ENCODE data around the gene RAET1E. TPM values are rescaled to one million over a fixed set of nuclear protein-coding genes. Genes with fewer than 3 reads are reported as not detected.

Gene RAET1E
- total and polyA plus RNA-seq, 2 experiments from 2014 or later, result not detected

DNA sequence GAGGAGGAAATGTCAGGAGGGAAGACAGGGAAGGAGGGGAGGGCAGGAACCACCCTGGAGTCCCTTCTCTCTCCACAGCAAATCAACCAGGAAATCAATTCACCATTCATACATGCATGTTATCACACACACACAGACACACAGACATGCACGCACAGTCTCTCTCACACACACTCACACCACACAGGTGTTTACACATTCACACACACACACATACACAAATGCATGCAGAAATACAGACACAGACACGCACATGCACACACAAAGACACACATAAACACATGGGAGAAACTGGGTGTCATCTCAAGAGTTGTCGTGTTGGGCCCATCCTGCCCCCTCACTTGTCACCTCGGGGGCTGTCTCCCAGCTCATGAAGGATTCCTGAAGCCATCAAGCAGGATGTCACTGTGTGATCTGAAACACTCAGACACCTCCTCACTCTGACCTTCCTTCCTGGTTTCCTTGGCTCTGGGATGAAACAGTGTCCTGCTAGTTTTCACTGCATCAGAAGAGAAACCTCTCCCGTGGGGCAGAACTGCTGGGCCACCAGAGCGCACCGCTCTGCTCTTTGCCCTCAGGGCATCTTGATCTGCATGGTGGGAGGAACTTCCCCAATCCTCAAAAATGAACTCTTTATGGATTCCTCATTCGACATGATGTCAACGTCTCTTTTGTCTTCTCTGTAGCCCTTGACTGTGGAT is 15.8 kb upstream of the RAET1E start:
- Histone ChIP-seq H3K4me2 (no peak overlapping the region), H3K36me3 (ENCODE audit: insufficient read depth) (no peaks in the 10 kb centered on the region), H2AFZ (no peak overlapping the region), H3K4me1 (ENCODE audit: insufficient read depth) (no peaks in the 10 kb centered on the region), H3K79me2 (replicated peaks; ENCODE audit: insufficient read depth) (no peaks in the 10 kb centered on the region), H4K20me1 (replicated peaks; ENCODE audit: insufficient read depth) (no peaks in the 10 kb centered on the region), H3K27ac (ENCODE audit: low read depth) (no peak overlapping the region), H3K4me3 (no peak overlapping the region), H3F3A (replicated peaks; ENCODE audit: low read depth) (no peaks in the 10 kb centered on the region), H3K27me3 (ENCODE audit: insufficient read depth) (peaks cover under 1% of the 10 kb centered on the region; the same call in 1 of the 2 replicates), H3K9me2 (ENCODE audit: insufficient read depth) (no peaks in the 10 kb centered on the region)
- Mint-ChIP-seq H3K27me3 (ENCODE audit: insufficient read depth, low read depth, poor library complexity) (peaks cover 12% of the 10 kb centered on the region), H3K4me1 (no peaks in the 10 kb centered on the region), H3K9me3 (peaks cover 27% of the 10 kb centered on the region), H3K27ac (no peak overlapping the region), H3K36me3 (ENCODE audit: low read depth) (peaks cover 6% of the 10 kb centered on the region; the same call in 1 of the 3 replicates), H3K4me3 (no peak overlapping the region)
- no peak for ATAC-seq
- TF ChIP-seq, protein P1, sequence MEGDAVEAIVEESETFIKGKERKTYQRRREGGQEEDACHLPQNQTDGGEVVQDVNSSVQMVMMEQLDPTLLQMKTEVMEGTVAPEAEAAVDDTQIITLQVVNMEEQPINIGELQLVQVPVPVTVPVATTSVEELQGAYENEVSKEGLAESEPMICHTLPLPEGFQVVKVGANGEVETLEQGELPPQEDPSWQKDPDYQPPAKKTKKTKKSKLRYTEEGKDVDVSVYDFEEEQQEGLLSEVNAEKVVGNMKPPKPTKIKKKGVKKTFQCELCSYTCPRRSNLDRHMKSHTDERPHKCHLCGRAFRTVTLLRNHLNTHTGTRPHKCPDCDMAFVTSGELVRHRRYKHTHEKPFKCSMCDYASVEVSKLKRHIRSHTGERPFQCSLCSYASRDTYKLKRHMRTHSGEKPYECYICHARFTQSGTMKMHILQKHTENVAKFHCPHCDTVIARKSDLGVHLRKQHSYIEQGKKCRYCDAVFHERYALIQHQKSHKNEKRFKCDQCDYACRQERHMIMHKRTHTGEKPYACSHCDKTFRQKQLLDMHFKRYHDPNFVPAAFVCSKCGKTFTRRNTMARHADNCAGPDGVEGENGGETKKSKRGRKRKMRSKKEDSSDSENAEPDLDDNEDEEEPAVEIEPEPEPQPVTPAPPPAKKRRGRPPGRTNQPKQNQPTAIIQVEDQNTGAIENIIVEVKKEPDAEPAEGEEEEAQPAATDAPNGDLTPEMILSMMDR (conservative IDR thresholded peaks at IDR 0.05; ENCODE audit: low read depth in 2 of 2), result no peak
- TF ChIP-seq NANOG (IDR thresholded peaks at IDR 0.05; ENCODE audit: borderline replicate concordance) (no peak), JUNB (IDR thresholded peaks at IDR 0.05; ENCODE audit: unreplicated experiment) (no peak), ZNF331 (CRISPR knock-in tag; IDR thresholded peaks at IDR 0.05; ENCODE audit: low read depth) (no peak), EZH2 (IDR thresholded peaks at IDR 0.05; ENCODE audit: low read depth, unreplicated experiment) (no peak), EZH2phosphoT487 (IDR thresholded peaks at IDR 0.05; ENCODE audit: unreplicated experiment) (no peak), POLR2AphosphoS5 (IDR thresholded peaks at IDR 0.05; ENCODE audit: low read depth) (no peak), STAT1 (IDR thresholded peaks at IDR 0.05; ENCODE audit: unreplicated experiment) (no peak), ZNF114 (CRISPR knock-in tag; IDR thresholded peaks at IDR 0.05) (no peak), CREB1 (CRISPR knock-in tag; IDR thresholded peaks at IDR 0.05; ENCODE audit: low read depth) (no peak)
- TF ChIP-seq, protein P2, sequence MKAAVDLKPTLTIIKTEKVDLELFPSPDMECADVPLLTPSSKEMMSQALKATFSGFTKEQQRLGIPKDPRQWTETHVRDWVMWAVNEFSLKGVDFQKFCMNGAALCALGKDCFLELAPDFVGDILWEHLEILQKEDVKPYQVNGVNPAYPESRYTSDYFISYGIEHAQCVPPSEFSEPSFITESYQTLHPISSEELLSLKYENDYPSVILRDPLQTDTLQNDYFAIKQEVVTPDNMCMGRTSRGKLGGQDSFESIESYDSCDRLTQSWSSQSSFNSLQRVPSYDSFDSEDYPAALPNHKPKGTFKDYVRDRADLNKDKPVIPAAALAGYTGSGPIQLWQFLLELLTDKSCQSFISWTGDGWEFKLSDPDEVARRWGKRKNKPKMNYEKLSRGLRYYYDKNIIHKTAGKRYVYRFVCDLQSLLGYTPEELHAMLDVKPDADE (IDR thresholded peaks at IDR 0.05), result no peak
- TF ChIP-seq, protein P3, sequence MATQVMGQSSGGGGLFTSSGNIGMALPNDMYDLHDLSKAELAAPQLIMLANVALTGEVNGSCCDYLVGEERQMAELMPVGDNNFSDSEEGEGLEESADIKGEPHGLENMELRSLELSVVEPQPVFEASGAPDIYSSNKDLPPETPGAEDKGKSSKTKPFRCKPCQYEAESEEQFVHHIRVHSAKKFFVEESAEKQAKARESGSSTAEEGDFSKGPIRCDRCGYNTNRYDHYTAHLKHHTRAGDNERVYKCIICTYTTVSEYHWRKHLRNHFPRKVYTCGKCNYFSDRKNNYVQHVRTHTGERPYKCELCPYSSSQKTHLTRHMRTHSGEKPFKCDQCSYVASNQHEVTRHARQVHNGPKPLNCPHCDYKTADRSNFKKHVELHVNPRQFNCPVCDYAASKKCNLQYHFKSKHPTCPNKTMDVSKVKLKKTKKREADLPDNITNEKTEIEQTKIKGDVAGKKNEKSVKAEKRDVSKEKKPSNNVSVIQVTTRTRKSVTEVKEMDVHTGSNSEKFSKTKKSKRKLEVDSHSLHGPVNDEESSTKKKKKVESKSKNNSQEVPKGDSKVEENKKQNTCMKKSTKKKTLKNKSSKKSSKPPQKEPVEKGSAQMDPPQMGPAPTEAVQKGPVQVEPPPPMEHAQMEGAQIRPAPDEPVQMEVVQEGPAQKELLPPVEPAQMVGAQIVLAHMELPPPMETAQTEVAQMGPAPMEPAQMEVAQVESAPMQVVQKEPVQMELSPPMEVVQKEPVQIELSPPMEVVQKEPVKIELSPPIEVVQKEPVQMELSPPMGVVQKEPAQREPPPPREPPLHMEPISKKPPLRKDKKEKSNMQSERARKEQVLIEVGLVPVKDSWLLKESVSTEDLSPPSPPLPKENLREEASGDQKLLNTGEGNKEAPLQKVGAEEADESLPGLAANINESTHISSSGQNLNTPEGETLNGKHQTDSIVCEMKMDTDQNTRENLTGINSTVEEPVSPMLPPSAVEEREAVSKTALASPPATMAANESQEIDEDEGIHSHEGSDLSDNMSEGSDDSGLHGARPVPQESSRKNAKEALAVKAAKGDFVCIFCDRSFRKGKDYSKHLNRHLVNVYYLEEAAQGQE (IDR thresholded peaks at IDR 0.05; ENCODE audit: unreplicated experiment), result no peak
- no peak for DNase-seq (ENCODE audit: low spot score)
